Keratinocyte (primary cell): ENCODE results near the gene ERBB4.

Experiments
- CTCF ChIP-seq, 3 experiments: IDR thresholded peaks in 1 of 3; conservative IDR thresholded peaks in 1 of 3; optimal IDR thresholded peaks in 1 of 3; 2 replicates in 2 of 3; 3 replicates in 1 of 3; pipeline versions ENCODE3 to v1.5.1; 2011; ENCODE audit warnings: low read length in 3 of 3, mild to moderate bottlenecking in 3 of 3, moderate library complexity in 2 of 3, control low read depth in 1 of 3, inconsistent platforms in 1 of 3; ENCODE audit not compliant: insufficient read depth in 2 of 3; ENCODE audit errors: extremely low read depth in 1 of 3
- EZH2 ChIP-seq: IDR thresholded peaks from one replicate; pipeline ENCODE4 v1.6.1; 2012; ENCODE audit warnings: inconsistent platforms, mild to moderate bottlenecking, low read length, moderate library complexity

- TF ChIP-seq CTCF (optimal IDR thresholded peaks at IDR 0.05 in 1 of 3, IDR thresholded peaks at IDR 0.05 in 1 of 3, conservative IDR thresholded peaks at IDR 0.05 in 1 of 3; ENCODE audit: extremely low read depth in 1 of 3, insufficient read depth in 2 of 3, low read length in 3 of 3) (no peak), EZH2 (no peak)
Measured at GRCh38 chr2:212549941-212550340, 11.3 kb upstream of the ERBB4 start.
